Fibroblast of pulmonary artery (primary cell): Measurements from ENCODE around the gene TECTA.
"Not testable (repeated sequence)": the region's sequence is repeated elsewhere in the genome, so short reads cannot be mapped to it uniquely, and the experiment has no call there.

ENCODE experiments used
- DNase-seq: peaks from one replicate; pipeline ENCODE4 v3.0.0-alpha.2; 2010; ENCODE audit warnings: low read depth
- H3K4me3 ChIP-seq: replicated peaks from 2 replicates; pipeline ENCODE4 v1.5.1; 2011; ENCODE audit warnings: low read depth, mild to moderate bottlenecking, control low read depth, low read length, moderate library complexity
- TF ChIP-seq, protein P1 (sequence below): IDR thresholded peaks from 2 replicates; pipeline ENCODE4 v1.5.1; 2011; ENCODE audit warnings: mild to moderate bottlenecking, control low read depth, low read length, inconsistent platforms; ENCODE audit errors: missing control alignments

The TECTA gene

GRCh38 chr11:121112498-121113455 lies 11.7 kb downstream of the TECTA start:
- no peak overlapping the region for H3K4me3 ChIP-seq
- TF ChIP-seq, protein P1, sequence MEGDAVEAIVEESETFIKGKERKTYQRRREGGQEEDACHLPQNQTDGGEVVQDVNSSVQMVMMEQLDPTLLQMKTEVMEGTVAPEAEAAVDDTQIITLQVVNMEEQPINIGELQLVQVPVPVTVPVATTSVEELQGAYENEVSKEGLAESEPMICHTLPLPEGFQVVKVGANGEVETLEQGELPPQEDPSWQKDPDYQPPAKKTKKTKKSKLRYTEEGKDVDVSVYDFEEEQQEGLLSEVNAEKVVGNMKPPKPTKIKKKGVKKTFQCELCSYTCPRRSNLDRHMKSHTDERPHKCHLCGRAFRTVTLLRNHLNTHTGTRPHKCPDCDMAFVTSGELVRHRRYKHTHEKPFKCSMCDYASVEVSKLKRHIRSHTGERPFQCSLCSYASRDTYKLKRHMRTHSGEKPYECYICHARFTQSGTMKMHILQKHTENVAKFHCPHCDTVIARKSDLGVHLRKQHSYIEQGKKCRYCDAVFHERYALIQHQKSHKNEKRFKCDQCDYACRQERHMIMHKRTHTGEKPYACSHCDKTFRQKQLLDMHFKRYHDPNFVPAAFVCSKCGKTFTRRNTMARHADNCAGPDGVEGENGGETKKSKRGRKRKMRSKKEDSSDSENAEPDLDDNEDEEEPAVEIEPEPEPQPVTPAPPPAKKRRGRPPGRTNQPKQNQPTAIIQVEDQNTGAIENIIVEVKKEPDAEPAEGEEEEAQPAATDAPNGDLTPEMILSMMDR = peak; percentile 59
- peak; percentile 76 for DNase-seq

- no peak overlapping the region for H3K4me3 ChIP-seq
- no peak for DNase-seq
- TF ChIP-seq, protein P1 = no peak
Observed at GRCh38 chr11:121113611-121114010, 12.6 kb downstream of the TECTA start.

GRCh38 chr11:121115024-121115423 lies 14.0 kb downstream of the TECTA start:
- not testable (repeated sequence) for DNase-seq, H3K4me3 ChIP-seq

DNA sequence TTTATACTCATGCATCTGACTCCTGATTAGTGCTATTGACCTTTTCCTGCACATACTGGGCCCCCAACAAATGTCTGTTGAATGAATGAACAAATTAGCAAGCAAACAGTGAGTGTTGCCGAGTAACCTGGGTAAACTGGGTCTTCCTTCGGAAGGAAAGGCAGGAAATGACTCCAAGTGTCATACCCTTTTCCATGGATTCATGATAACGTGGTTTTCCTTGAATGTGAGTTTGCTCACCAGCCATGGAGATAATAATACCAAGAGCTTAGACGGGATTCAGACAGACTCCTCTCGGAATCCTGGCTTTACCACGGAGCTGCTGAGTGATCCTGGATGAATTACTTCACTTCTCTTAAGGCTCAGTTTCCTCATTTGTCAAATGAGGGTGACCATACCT lies 16.7 kb downstream of the TECTA start:
- no peak overlapping the region for H3K4me3 ChIP-seq
- no peak for DNase-seq
- TF ChIP-seq, protein P1 = no peak

- TF ChIP-seq, protein P1 = no peak
- DNase-seq = no peak
- no peak overlapping the region for H3K4me3 ChIP-seq
Observed at GRCh38 chr11:121119440-121119839, 18.4 kb downstream of the TECTA start.

DNA sequence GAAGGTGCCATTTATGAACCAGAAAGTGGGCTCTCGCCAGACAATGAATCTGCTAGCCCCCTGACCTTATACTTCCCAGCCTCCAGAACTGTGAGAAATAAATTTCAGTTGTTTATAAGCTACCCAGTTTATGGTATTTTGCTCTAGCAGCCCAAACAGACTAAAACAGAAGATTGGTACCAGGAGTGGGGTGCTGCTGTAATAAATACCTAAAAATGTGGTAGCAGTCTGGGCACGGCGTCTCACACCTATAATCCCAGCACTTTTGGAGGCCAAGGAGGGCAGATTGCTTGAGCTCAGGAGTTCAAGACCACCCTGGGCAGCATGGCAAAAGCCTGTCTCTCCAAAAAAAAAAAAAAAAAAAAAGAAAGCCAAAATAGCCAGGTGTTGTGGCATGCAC lies 21.3 kb downstream of the TECTA start:
- DNase-seq = no peak
- no peak overlapping the region for H3K4me3 ChIP-seq
- TF ChIP-seq, protein P1 = no peak

DNA sequence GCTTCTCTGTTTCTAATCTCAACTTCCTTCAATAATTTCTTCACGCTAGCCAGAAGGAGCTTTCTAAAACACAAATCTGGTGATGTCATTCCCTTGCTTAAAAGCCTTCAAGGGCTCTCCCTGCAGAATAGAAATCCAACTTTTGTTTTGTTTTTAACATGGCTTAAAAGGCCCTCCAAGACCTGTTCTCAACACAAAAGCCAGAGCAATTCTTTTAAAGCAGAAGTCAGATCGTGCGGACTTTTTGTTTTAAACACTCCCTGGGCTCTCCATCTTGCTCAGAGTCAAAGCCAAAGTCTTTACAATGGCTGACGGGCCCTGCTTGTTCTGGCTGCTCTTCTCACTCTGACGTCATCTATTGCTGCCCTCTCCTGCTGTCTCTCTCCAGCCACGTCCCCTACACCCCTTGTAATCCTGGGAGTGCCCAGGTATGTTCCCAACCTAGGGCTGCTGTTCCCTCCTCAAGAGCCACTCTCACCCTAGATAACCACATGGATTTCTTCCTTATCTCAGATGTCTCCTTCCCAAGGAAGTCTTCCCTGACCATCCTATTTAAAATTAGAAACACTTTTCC lies 22.5 kb downstream of the TECTA start:
- no peak overlapping the region for H3K4me3 ChIP-seq

More for the DNA sequence above, 22.5 kb downstream of the TECTA start:
- no peak for DNase-seq
- TF ChIP-seq, protein P1 = no peak
